ENCODE measurements around the gene PRLR.
A peak's percentile ranks its signal among the peaks of the same experiment; 100 is the strongest.

PRLR gene

GRCh38 chr5:35230038-35230611 is at the start of gene PRLR:
TSS of gene PRLR (minus strand) at chr5:35230487. CDS start at chr5:35089620, 140,867 bp downstream.
- peak; percentile 17 for DNase-seq (ENCODE audit: low read depth)
- TF ChIP-seq CTCF (IDR thresholded peaks at IDR 0.05; ENCODE audit: low read depth, low read length) (no peak), POLR2A (IDR thresholded peaks at IDR 0.05; ENCODE audit: extremely low read depth, insufficient read length) (no peak), MYC (IDR thresholded peaks at IDR 0.05; ENCODE audit: low read depth, low read length) (no peak), MAX (IDR thresholded peaks at IDR 0.05; ENCODE audit: low read depth, low read length) (no peak)
- no peak within 1 kb of the TSS for H3K4me3 ChIP-seq (ENCODE audit: low read depth, low read length)

GRCh38 chr5:35274839-35275509 is 44.7 kb upstream of the PRLR start:
- DNase-seq (ENCODE audit: low read depth), result no peak
- no peak overlapping the region for H3K4me3 ChIP-seq (ENCODE audit: low read depth, low read length)
- no peak for TF ChIP-seq MAX (IDR thresholded peaks at IDR 0.05; ENCODE audit: low read depth, low read length)
- no peak for TF ChIP-seq MYC (IDR thresholded peaks at IDR 0.05; ENCODE audit: low read depth, low read length)
- no peak for TF ChIP-seq POLR2A (IDR thresholded peaks at IDR 0.05; ENCODE audit: extremely low read depth, insufficient read length)
- TF ChIP-seq CTCF (IDR thresholded peaks at IDR 0.05; ENCODE audit: low read depth, low read length), result no peak

GRCh38 chr5:35269006-35269405 is 38.7 kb upstream of the PRLR start:
- H3K4me3 ChIP-seq (ENCODE audit: low read depth, low read length), result no peak overlapping the region
- TF ChIP-seq POLR2A (IDR thresholded peaks at IDR 0.05; ENCODE audit: extremely low read depth, insufficient read length) (no peak), MYC (IDR thresholded peaks at IDR 0.05; ENCODE audit: low read depth, low read length) (no peak), CTCF (IDR thresholded peaks at IDR 0.05; ENCODE audit: low read depth, low read length) (no peak), MAX (IDR thresholded peaks at IDR 0.05; ENCODE audit: low read depth, low read length) (no peak)
- peak; percentile 8 for DNase-seq (ENCODE audit: low read depth)

GRCh38 chr5:35266276-35266675 is 36.0 kb upstream of the PRLR start:
- no peak overlapping the region for H3K4me3 ChIP-seq (ENCODE audit: low read depth, low read length)
- TF ChIP-seq MAX (IDR thresholded peaks at IDR 0.05; ENCODE audit: low read depth, low read length) (no peak), POLR2A (IDR thresholded peaks at IDR 0.05; ENCODE audit: extremely low read depth, insufficient read length) (no peak), MYC (IDR thresholded peaks at IDR 0.05; ENCODE audit: low read depth, low read length) (no peak), CTCF (IDR thresholded peaks at IDR 0.05; ENCODE audit: low read depth, low read length) (no peak)
- DNase-seq (ENCODE audit: low read depth), result no peak

- H3K4me3 ChIP-seq (ENCODE audit: low read depth, low read length), result no peak overlapping the region
- no peak for DNase-seq (ENCODE audit: low read depth)
- no peak for TF ChIP-seq CTCF (IDR thresholded peaks at IDR 0.05; ENCODE audit: low read depth, low read length)
- no peak for TF ChIP-seq POLR2A (IDR thresholded peaks at IDR 0.05; ENCODE audit: extremely low read depth, insufficient read length)
Measured at GRCh38 chr5:35264509-35264908, 34.2 kb upstream of the PRLR start.

All from NB4 (cell line).